Body of pancreas (tissue), 4 donors: ENCODE results near the gene RBPJL. TPM values are rescaled to one million over a fixed set of nuclear protein-coding genes. Genes with fewer than 3 reads are reported as not detected.

ENCODE experiments used
- ATAC-seq: fragments of 150-250 bp; one replicate; pipeline ENCODE4 v1.9.1; 2016
- DNase-seq, 4 donors: peaks; one replicate each; pipeline ENCODE4 v3.0.0-alpha.2; 2019
- H3K27ac ChIP-seq, 4 donors: fragments of 200-600 bp; sonication (generic); 1 replicate in 3 of 4; 2 replicates in 1 of 4; pipeline versions ENCODE4 v1.5.1 to v1.6.1; 2016 to 2019; ENCODE audit warnings: mild to moderate bottlenecking in 1 of 4, mixed read lengths in 1 of 4, moderate library complexity in 1 of 4
- H3K27me3 ChIP-seq, 2 donors: fragments of 200-600 bp; sonication (generic); one replicate each; pipeline ENCODE4 v1.6.0; 2016; ENCODE audit warnings: mild to moderate bottlenecking in 1 of 2
- H3K36me3 ChIP-seq, 2 donors: fragments of 200-600 bp; sonication (generic); replicated peaks in 1 of 2; 2 replicates each; pipeline ENCODE4 v1.5.1; 2016; ENCODE audit warnings: low read depth in 2 of 2; ENCODE audit not compliant: insufficient read depth in 1 of 2
- H3K4me1 ChIP-seq: fragments of 200-600 bp; sonication (generic); one replicate; pipeline ENCODE4 v1.6.0; 2016
- H3K4me3 ChIP-seq, 2 donors: fragments of 200-600 bp; sonication (generic); 1 replicate in 1 of 2; 2 replicates in 1 of 2; pipeline ENCODE4 v1.5.1; 2016 to 2019
- H3K9me3 ChIP-seq, 3 donors: fragments of 200-600 bp; sonication (generic); 1 replicate in 2 of 3; 2 replicates in 1 of 3; pipeline ENCODE4 v1.5.1; 2016
- POLR2A ChIP-seq, 3 donors: fragments of 450-650 bp; IDR thresholded peaks; one replicate each; pipeline ENCODE4 v1.6.1; 2016; ENCODE audit warnings: antibody characterized with exemption in 3 of 3, mild to moderate bottlenecking in 2 of 3
- WGBS, 2 donors: methylation state at CpG; one replicate each; pipeline ENCODE4 v1.1.5; 2017; 5-methylcytosine and 5-hydroxymethylcytosine counted together
- intact Hi-C: fragments of 100-400 bp; cut with DNase I; formaldehyde crosslinking; loops from one replicate; pipeline ENCODE4 v1.15.1; 2023
- total RNA-seq, 2 donors: library from RNA; depleted of rRNA; stranded (reverse); fragments of >200 nt; gene quantifications; one replicate each; pipeline ENCODE4 v1.1.0, GENCODE V29; 2016
- TF ChIP-seq, protein P1 (sequence below), 7 experiments: fragments of 450-650 bp in 4 of 7; fragments of 200-600 bp in 3 of 7; sonication (generic) in 3 of 7; IDR thresholded peaks; one replicate each; pipeline ENCODE4 v1.5.1; 2016 to 2019; ENCODE audit warnings: antibody characterized with exemption in 7 of 7

Gene RBPJL
- total RNA-seq, 2 donors from 2014 or later = 306 to 837 TPM

DNA sequence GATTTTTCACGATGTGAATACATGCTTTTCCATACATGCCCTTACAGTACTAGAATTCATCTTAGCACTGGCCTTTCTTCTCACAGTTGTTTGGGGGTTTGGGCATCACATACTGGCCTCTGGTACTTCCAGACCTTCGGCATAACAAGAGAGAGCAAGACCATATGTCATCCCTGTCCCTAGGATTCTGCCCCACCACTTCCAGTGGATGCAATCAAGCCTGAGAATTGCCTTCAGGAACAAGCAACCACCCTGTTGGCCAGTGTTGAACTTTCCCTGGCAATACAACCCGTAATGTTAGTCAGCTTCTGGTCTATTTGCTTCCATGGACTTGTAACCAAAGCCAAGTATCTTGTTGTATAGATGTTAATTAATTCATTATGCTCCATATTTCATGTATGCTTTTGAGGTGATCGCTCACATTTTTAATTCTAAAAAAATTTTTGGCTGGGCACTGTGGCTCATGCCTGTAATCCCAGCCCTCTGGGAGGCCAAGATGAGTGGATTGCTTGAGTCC lies 36.8 kb upstream of the RBPJL start:
- Histone ChIP-seq H3K27me3 (no peaks in the 10 kb centered on the region), H3K4me3 (no peak overlapping the region), H3K27ac (no peak overlapping the region), H3K9me3 (no peaks in the 10 kb centered on the region), H3K4me1 (no peaks in the 10 kb centered on the region), H3K36me3 (no peaks in the 10 kb centered on the region)
- intact Hi-C loops = no loop called here
- DNase-seq (no peak), ATAC-seq (no peak)
- WGBS, 2 donors = 85 to 88% methylated on average over 4 of the region's 4 CpGs
- TF ChIP-seq POLR2A (IDR thresholded peaks at IDR 0.05) = no peak
- TF ChIP-seq, protein P1, sequence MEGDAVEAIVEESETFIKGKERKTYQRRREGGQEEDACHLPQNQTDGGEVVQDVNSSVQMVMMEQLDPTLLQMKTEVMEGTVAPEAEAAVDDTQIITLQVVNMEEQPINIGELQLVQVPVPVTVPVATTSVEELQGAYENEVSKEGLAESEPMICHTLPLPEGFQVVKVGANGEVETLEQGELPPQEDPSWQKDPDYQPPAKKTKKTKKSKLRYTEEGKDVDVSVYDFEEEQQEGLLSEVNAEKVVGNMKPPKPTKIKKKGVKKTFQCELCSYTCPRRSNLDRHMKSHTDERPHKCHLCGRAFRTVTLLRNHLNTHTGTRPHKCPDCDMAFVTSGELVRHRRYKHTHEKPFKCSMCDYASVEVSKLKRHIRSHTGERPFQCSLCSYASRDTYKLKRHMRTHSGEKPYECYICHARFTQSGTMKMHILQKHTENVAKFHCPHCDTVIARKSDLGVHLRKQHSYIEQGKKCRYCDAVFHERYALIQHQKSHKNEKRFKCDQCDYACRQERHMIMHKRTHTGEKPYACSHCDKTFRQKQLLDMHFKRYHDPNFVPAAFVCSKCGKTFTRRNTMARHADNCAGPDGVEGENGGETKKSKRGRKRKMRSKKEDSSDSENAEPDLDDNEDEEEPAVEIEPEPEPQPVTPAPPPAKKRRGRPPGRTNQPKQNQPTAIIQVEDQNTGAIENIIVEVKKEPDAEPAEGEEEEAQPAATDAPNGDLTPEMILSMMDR (IDR thresholded peaks at IDR 0.05) = no peak

DNA sequence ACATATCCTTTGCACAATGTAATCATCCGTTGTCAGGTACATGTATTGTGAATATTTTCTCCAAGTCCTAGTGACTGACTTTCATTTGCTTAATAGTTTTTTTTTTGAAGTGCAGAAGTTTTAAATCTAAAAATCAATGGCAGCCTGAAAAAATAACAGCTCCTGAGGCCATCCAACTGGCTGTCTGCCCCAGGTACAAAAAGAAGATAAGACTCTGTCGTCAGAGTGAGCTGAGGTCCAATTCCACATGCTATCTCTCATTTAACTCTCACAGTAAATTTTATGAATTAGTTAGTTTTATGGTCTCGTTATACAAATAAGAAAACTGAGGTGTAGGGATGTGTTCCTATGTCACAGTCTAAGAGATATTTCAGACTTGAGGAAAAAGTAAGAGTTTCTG lies 31.3 kb upstream of the RBPJL start:
- no peaks in the 10 kb centered on the region for H3K9me3 ChIP-seq
- peak in 2 of 4 donors; percentile 35 to 46 for DNase-seq
- H3K27ac ChIP-seq = no peak overlapping the region
- no peaks in the 10 kb centered on the region for H3K27me3 ChIP-seq
- no peak for TF ChIP-seq POLR2A (IDR thresholded peaks at IDR 0.05)
- TF ChIP-seq, protein P1 (IDR thresholded peaks at IDR 0.05) = no peak
- H3K36me3 ChIP-seq = no peaks in the 10 kb centered on the region
- H3K4me1 ChIP-seq = no peaks in the 10 kb centered on the region
- no peak overlapping the region for H3K4me3 ChIP-seq
- ATAC-seq = no peak
- WGBS, 2 donors = 22 to 23% methylated on average over 3 of the region's 3 CpGs
- intact Hi-C loops = no loop called here

DNA sequence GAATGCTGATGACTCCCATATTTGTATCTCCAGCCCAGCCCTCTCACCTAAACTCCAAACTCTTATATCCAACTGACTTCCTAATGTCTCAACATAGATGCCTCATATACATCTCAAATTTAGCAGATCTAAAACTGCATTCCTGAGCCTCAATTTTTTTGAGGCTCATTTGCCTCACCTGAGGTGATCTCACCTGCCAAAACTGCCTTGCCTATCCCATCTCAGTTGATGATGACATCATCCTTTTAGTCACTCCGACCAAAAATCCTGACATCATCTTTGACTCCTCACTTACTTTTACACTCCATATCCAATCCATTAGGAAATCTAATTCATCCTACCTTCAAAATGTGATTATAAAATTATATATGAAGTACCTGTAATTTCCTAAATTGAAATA lies 26.6 kb upstream of the RBPJL start:
- intact Hi-C loops = no loop called here
- no peak overlapping the region for H3K27ac ChIP-seq
- ATAC-seq = no peak
- H3K9me3 ChIP-seq = no peaks in the 10 kb centered on the region
- WGBS, 2 donors = 58 to 74% methylated on average over 1 of the region's 1 CpG
- H3K36me3 ChIP-seq = no peaks in the 10 kb centered on the region
- H3K4me1 ChIP-seq = no peaks in the 10 kb centered on the region
- DNase-seq = no peak
- H3K27me3 ChIP-seq = no peaks in the 10 kb centered on the region
- no peak overlapping the region for H3K4me3 ChIP-seq
- TF ChIP-seq, protein P1 (IDR thresholded peaks at IDR 0.05) = no peak
- TF ChIP-seq POLR2A (IDR thresholded peaks at IDR 0.05) = no peak

DNA sequence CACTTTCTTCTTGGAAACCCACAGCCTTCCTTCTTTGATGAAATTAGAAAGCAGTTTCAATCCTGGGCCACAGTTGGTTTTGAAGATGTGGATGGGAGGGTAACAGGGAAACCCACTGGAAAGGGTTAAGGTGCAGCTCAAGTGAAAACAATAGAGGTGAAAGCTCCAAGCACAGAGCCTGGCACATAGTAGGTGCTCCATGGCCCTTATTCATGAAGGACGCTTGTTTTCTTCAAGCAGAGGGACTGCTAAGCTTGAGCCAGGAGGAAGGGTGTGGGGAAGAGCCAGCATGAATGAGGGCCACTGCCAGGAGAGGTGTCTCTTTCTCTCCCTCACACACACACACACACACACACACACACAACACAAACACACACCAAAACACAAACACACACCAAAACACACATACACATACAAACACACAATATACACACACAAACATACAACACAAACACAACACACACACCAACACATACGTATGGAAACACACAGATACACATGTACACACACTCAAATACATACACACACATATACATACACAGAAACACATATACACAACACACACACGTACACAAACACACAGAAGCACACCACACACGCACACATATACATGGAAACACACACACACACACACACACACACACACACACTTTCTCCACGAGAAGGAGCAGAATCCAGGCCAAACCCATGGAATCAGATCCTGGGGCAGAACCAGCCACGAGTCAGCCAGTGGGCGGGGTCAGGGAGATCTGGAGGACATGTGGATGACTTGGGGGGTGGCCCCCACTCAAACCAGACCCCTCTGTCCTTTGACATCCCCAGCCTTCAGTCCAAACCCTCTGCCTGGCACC lies 23.7 kb upstream of the RBPJL start:
- H3K4me1 ChIP-seq = no peaks in the 10 kb centered on the region
- intact Hi-C loops = no loop called here
- no peak overlapping the region for H3K27ac ChIP-seq
- no peaks in the 10 kb centered on the region for H3K9me3 ChIP-seq
- WGBS, 2 donors = 67% methylated on average over 7 of the region's 7 CpGs
- DNase-seq (no peak), ATAC-seq (no peak)
- H3K4me3 ChIP-seq = no peak overlapping the region
- TF ChIP-seq, protein P1 (IDR thresholded peaks at IDR 0.05) = no peak
- TF ChIP-seq POLR2A (IDR thresholded peaks at IDR 0.05) = no peak
- H3K36me3 ChIP-seq = no peaks in the 10 kb centered on the region
- no peaks in the 10 kb centered on the region for H3K27me3 ChIP-seq
